ENCODE results near the gene ZCCHC17.

The ZCCHC17 gene

GRCh38 chr1:31374511-31375196 is 77.8 kb downstream of the ZCCHC17 start:
- H3K36me3 ChIP-seq, result no peaks in the 10 kb centered on the region; the same call in 1 of the 2 replicates
- DNase-seq, result no peak
- H3K4me3 ChIP-seq (ENCODE audit: low read depth, low read length), result no peak overlapping the region
- no peak overlapping the region; the same call in 1 of the 2 replicates for H3K27ac ChIP-seq
- H3K9me3 ChIP-seq (ENCODE audit: severe bottlenecking), result no peaks in the 10 kb centered on the region
- H3K27me3 ChIP-seq (ENCODE audit: insufficient read depth, low read depth, severe bottlenecking), result no peaks in the 10 kb centered on the region
- TF ChIP-seq, protein P1, sequence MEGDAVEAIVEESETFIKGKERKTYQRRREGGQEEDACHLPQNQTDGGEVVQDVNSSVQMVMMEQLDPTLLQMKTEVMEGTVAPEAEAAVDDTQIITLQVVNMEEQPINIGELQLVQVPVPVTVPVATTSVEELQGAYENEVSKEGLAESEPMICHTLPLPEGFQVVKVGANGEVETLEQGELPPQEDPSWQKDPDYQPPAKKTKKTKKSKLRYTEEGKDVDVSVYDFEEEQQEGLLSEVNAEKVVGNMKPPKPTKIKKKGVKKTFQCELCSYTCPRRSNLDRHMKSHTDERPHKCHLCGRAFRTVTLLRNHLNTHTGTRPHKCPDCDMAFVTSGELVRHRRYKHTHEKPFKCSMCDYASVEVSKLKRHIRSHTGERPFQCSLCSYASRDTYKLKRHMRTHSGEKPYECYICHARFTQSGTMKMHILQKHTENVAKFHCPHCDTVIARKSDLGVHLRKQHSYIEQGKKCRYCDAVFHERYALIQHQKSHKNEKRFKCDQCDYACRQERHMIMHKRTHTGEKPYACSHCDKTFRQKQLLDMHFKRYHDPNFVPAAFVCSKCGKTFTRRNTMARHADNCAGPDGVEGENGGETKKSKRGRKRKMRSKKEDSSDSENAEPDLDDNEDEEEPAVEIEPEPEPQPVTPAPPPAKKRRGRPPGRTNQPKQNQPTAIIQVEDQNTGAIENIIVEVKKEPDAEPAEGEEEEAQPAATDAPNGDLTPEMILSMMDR (IDR thresholded peaks at IDR 0.05; ENCODE audit: low read depth, low read length), result no peak

- Histone ChIP-seq H3K4me3 (ENCODE audit: low read depth, low read length) (no peak overlapping the region), H3K27ac (peak overlapping the region; percentile 70), H3K36me3 (no peaks in the 10 kb centered on the region; the same call in 1 of the 2 replicates), H3K9me3 (ENCODE audit: severe bottlenecking) (no peaks in the 10 kb centered on the region), H3K27me3 (ENCODE audit: insufficient read depth, low read depth, severe bottlenecking) (no peaks in the 10 kb centered on the region)
- peak; percentile 94 for DNase-seq
- TF ChIP-seq, protein P1 (IDR thresholded peaks at IDR 0.05; ENCODE audit: low read depth, low read length), result no peak
Measured at GRCh38 chr1:31376375-31377134, 79.7 kb downstream of the ZCCHC17 start.

DNA sequence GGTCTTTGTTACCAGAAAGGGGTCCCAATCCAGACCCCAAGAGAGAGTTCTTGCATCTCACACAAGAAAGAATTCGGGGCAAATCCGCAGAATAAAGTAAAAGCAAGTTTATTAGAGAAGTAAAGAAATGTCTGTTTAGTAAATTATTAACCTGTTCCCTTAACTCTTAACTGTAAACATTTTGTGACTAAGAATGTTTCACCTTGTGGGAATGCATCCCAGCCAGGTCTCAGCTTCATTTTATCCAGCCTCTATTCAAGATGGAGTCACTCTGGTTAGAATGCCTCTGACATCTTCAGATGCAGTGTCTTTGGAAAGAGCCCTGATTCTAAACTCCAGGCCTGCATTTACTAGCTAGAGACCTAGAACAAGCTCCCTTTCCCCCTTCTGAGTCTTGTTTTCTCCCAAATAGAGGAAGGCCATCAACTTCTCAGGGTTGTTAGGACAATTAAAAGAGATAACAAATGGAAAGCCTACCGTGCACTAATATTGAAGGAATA is 80.6 kb downstream of the ZCCHC17 start:
- Histone ChIP-seq H3K36me3 (no peaks in the 10 kb centered on the region), H3K27me3 (ENCODE audit: insufficient read depth, low read depth, severe bottlenecking) (no peaks in the 10 kb centered on the region), H3K9me3 (ENCODE audit: severe bottlenecking) (no peaks in the 10 kb centered on the region), H3K4me3 (ENCODE audit: low read depth, low read length) (no peak overlapping the region), H3K27ac (peak overlapping the region; percentile 70)
- DNase-seq, result no peak
- TF ChIP-seq, protein P1 (IDR thresholded peaks at IDR 0.05; ENCODE audit: low read depth, low read length), result no peak

GRCh38 chr1:31378001-31378400 is 81.2 kb downstream of the ZCCHC17 start:
- Histone ChIP-seq H3K9me3 (ENCODE audit: severe bottlenecking) (no peaks in the 10 kb centered on the region), H3K36me3 (no peaks in the 10 kb centered on the region), H3K4me3 (ENCODE audit: low read depth, low read length) (no peak overlapping the region), H3K27me3 (ENCODE audit: insufficient read depth, low read depth, severe bottlenecking) (no peaks in the 10 kb centered on the region), H3K27ac (no peak overlapping the region)
- TF ChIP-seq, protein P1 (IDR thresholded peaks at IDR 0.05; ENCODE audit: low read depth, low read length), result no peak
- DNase-seq, result no peak

GRCh38 chr1:31380181-31380580 is 83.3 kb downstream of the ZCCHC17 start:
- H3K36me3 ChIP-seq, result no peaks in the 10 kb centered on the region
- DNase-seq, result no peak

More at GRCh38 chr1:31380181-31380580, 83.3 kb downstream of the ZCCHC17 start:
- H3K4me3 ChIP-seq (ENCODE audit: low read depth, low read length), result no peak overlapping the region
- H3K27me3 ChIP-seq (ENCODE audit: insufficient read depth, low read depth, severe bottlenecking), result no peaks in the 10 kb centered on the region
- peak overlapping the region; percentile 95 for H3K27ac ChIP-seq
- no peaks in the 10 kb centered on the region for H3K9me3 ChIP-seq (ENCODE audit: severe bottlenecking)
- TF ChIP-seq, protein P1 (IDR thresholded peaks at IDR 0.05; ENCODE audit: low read depth, low read length), result no peak

Data from WERI-Rb-1 (cell line).